ENCODE data around the gene MYLIP.

DNA sequence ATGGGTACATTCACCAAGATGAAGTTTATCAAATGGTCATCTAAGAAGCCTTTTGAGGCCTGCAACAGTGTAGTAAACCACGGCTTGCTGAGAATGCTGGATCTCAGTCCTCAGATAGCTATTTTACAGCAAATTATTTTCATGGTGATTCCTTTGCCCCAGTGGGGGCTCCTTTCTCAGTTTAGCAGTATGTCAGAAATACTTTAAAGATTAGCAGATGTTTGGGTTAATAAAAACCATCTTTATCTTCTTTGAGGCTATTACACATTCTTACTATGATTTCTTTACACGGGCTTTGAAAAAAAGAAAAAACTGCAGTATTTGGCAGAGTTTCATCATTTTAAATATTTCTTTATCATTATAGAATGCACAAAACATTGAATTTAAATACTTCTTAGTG is 10.7 kb downstream of the MYLIP start:
- TF ChIP-seq, protein P1, sequence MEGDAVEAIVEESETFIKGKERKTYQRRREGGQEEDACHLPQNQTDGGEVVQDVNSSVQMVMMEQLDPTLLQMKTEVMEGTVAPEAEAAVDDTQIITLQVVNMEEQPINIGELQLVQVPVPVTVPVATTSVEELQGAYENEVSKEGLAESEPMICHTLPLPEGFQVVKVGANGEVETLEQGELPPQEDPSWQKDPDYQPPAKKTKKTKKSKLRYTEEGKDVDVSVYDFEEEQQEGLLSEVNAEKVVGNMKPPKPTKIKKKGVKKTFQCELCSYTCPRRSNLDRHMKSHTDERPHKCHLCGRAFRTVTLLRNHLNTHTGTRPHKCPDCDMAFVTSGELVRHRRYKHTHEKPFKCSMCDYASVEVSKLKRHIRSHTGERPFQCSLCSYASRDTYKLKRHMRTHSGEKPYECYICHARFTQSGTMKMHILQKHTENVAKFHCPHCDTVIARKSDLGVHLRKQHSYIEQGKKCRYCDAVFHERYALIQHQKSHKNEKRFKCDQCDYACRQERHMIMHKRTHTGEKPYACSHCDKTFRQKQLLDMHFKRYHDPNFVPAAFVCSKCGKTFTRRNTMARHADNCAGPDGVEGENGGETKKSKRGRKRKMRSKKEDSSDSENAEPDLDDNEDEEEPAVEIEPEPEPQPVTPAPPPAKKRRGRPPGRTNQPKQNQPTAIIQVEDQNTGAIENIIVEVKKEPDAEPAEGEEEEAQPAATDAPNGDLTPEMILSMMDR (conservative IDR thresholded peaks at IDR 0.05 in 1 of 2, IDR thresholded peaks at IDR 0.05 in 1 of 2; ENCODE audit: low read depth in 1 of 2, low read length in 2 of 2) = no peak
- TF ChIP-seq EZH2 (IDR thresholded peaks at IDR 0.05; ENCODE audit: low read length, missing control alignments) = no peak

Data from fibroblast of lung (primary cell).